Fibroblast of pulmonary artery (primary cell): ENCODE measurements around the gene CNOT10.

Source experiments
- DNase-seq: peaks from one replicate; pipeline ENCODE4 v3.0.0-alpha.2; 2010; ENCODE audit warnings: low read depth
- H3K4me3 ChIP-seq: replicated peaks from 2 replicates; pipeline ENCODE4 v1.5.1; 2011; ENCODE audit warnings: low read depth, mild to moderate bottlenecking, control low read depth, low read length, moderate library complexity
- TF ChIP-seq, protein P1 (sequence below): IDR thresholded peaks from 2 replicates; pipeline ENCODE4 v1.5.1; 2011; ENCODE audit warnings: mild to moderate bottlenecking, control low read depth, low read length, inconsistent platforms; ENCODE audit errors: missing control alignments

Gene CNOT10

DNA sequence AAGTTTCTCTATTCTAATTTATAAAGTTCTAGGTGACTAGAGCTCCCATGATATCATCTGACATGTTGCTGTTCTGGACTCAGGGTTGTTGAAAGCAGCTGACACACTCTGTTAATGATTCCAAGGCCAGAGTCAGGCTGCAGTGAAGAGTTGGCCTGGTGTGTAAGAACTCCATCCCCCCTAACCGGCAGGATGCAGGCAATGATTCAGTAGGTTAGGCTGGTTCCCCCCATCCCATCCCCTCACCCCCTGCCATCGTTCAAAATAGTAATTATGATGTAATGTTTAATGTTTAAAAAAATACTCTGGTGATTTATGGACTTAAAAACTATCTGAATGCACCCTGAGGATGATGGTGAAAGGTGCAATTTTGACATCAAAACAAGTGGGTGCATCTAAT is 128.2 kb downstream of the CNOT10 start:
- no peak for DNase-seq
- TF ChIP-seq, protein P1, sequence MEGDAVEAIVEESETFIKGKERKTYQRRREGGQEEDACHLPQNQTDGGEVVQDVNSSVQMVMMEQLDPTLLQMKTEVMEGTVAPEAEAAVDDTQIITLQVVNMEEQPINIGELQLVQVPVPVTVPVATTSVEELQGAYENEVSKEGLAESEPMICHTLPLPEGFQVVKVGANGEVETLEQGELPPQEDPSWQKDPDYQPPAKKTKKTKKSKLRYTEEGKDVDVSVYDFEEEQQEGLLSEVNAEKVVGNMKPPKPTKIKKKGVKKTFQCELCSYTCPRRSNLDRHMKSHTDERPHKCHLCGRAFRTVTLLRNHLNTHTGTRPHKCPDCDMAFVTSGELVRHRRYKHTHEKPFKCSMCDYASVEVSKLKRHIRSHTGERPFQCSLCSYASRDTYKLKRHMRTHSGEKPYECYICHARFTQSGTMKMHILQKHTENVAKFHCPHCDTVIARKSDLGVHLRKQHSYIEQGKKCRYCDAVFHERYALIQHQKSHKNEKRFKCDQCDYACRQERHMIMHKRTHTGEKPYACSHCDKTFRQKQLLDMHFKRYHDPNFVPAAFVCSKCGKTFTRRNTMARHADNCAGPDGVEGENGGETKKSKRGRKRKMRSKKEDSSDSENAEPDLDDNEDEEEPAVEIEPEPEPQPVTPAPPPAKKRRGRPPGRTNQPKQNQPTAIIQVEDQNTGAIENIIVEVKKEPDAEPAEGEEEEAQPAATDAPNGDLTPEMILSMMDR, result no peak
- H3K4me3 ChIP-seq, result no peak overlapping the region

DNA sequence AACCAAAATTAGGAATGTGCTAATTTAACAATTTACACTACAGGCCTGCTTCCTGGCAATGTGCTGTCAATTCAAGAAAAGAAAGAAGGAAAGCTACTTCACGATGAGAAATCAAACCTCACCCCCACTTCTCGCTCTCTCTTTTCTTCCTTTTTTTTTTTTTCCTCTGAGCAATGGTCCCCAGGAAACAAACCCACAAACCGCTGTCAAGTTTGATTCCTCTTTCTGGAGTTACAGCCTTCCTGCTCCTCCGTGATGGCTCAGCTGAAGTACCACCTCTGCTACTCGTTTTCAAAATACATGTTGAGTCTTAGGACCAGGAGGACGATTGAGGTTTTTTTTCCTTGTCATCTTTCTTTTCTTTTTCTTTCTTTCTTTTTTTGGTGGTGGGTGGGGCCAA is 129.4 kb downstream of the CNOT10 start:
- H3K4me3 ChIP-seq, result no peak overlapping the region
- no peak for DNase-seq

DNA sequence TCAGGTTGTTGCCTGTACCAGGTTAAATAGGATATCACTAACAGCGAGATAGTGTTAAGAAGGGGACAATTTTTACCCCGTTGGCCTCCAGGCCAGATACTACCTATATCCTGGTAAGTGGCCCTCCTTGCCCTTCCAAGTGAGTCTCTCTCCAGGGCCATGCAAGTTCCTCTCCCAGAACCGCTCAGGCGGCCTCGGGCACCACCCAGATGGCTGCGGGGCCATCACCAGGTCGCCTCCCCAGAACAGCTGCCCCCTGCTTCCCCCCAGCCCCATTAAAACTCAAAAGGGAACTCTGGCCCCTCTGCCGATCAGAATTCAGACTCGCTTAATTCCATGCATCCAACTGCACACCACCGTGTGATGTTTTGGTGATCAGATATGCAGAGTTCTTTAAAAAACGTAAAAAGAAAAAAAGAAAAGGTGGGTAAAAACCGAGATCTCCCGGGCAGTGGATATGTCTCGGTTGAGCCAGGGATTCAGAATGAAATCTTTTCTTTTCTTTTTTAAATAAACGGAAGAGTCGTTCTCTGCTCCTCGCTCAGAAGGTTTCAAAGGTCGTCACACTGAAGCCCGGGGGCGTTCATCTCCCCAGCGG is 131.0 kb downstream of the CNOT10 start:
- DNase-seq, result no peak
- TF ChIP-seq, protein P1, result no peak
- H3K4me3 ChIP-seq, result no peak overlapping the region

More for the DNA sequence above, 129.4 kb downstream of the CNOT10 start:
- TF ChIP-seq, protein P1, result no peak

DNA sequence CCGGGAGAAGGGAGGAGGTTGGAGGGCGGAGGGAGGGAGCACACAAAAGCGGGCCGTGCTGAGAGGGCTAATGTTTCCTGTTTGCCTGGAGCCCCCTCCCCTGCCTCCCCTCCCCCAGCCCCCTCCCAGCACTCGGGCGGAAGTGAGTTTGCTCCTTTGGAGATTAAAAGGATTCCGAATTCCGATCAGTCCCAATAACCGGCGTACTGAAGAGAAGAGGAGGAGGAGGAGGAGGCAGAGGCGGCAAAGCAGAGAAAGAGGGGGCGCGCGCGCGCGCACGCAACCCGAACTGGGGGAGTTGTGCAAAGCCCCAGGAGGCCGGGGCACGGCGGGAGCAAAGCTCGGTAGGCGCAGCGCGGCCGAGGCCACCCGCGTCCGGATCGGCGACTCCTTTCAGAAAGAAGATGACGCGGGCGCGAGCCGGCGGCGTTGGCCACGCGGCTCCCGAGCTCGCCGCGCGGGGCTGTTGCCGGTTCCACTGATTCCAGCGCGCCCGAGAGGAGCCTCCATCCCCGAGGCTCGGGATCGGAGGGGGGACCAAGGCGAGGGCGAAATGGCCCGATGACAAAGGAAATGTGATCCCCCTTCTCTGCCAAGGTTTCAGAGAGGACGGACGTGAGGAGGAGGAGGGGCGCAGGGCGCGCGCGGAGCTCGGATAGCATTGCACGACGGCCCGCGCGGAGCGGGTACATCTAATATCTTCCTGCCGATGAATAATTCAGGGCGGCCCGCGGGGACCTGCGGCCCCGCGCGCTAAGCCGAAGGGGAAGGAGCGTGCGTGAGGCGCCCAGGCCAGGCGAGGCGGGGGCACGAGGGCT is 131.7 kb downstream of the CNOT10 start:
- TF ChIP-seq, protein P1, result no peak
- no peak overlapping the region for H3K4me3 ChIP-seq
- DNase-seq, result peak; percentile 10

DNA sequence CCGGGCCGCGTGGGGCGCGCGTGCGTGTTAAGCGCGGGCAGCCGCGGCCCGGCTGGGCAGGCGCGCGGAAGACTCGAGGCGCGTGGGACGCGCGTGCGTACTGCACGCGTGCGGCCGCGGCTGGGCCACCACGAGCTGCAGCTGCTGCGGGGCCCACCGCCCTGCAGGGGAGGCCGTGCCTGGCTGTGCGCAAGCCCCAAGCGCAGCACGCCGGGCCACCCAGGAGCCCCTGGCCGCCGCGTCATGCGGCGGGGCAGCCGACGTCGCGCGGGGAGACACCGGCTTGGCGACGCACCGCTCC is 132.2 kb downstream of the CNOT10 start:
- no peak overlapping the region for H3K4me3 ChIP-seq
- TF ChIP-seq, protein P1, result no peak
- no peak for DNase-seq

DNA sequence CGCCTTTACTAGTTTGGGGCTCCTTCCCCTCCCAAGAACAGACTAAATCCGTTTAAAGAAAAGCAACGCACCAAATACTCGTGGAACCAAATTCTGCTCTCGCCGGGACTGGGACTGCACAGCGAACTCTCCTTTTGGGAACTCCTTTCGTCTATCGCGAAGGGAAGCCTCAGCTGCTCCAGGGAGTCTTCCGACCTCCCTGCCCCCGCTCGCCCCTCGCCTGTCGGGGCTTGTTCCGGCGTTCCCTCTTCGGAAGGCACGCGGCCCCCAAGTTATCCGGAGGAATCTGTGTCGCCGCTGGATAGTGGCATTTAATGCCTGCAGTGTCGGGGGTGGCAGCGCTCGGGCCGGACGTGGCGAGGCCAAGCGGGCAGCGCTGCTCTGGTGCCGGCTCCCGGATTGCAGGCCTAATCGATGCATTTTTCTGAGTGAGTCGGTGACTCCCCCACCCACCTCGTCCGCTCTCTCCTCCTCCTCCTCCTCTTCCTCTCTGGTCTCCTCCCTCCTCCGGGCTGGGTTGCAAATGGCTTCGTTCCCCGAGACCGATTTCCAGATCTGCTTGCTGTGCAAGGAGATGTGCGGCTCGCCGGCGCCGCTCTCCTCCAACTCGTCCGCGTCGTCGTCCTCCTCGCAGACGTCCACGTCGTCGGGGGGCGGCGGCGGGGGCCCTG is 132.7 kb downstream of the CNOT10 start, which contains the start of gene TRIM71:
Gene TRIM71 (plus strand): TSS at position 440 of the 671 bp plus-strand sequence. CDS start 84 bp downstream, at position 524.
- TF ChIP-seq, protein P1, result no peak
- H3K4me3 ChIP-seq, result no peak within 1 kb of the TSS
- peak; percentile 6 for DNase-seq
